Activated B cell treated with CpG ODN at 0.5 μM for 24 hours (primary cell): Measurements from ENCODE around the gene CCDC182. TPM values are rescaled to one million over a fixed set of nuclear protein-coding genes. Genes with fewer than 3 reads are reported as not detected.

Source experiments
- ATAC-seq: fragments of 200-7000 bp; cut with Tn5 transposase; one replicate; pipeline ENCODE4 v1.10.0; 2021; ENCODE audit warnings: low read depth, mild to moderate bottlenecking, moderate library complexity
- CTCF ChIA-PET: fragments of 350-600 bp; sonication (Branson Sonifier 250); formaldehyde crosslinking; loops from one replicate; lab custom pipeline; 2021; ENCODE audit warnings: antibody characterized with exemption; lab: Charles Lee
- POLR2A ChIA-PET: fragments of 350-600 bp; sonication (Branson Sonifier 250); formaldehyde crosslinking; loops from one replicate; lab custom pipeline; 2021; ENCODE audit warnings: antibody characterized with exemption; lab: Charles Lee
- DNase-seq: peaks from one replicate; pipeline ENCODE4 v3.0.0; 2022
- H3K27ac Mint-ChIP-seq: one replicate; pipeline ENCODE4 v1.8.0; 2020; ENCODE audit warnings: mixed read lengths
- H3K27me3 Mint-ChIP-seq: one replicate; pipeline ENCODE4 v1.8.0; 2021; ENCODE audit warnings: mixed read lengths
- H3K36me3 Mint-ChIP-seq: one replicate; pipeline ENCODE4 v1.8.0; 2021; ENCODE audit warnings: low read depth, mixed read lengths
- H3K4me1 Mint-ChIP-seq: one replicate; pipeline ENCODE4 v1.8.0; 2021; ENCODE audit warnings: mixed read lengths
- H3K4me3 Mint-ChIP-seq: one replicate; pipeline ENCODE4 v1.8.0; 2020; ENCODE audit warnings: mild to moderate bottlenecking, mixed read lengths
- H3K9me3 Mint-ChIP-seq: one replicate; pipeline ENCODE4 v1.8.0; 2020; ENCODE audit warnings: mixed read lengths
- intact Hi-C: fragments of 100-400 bp; cut with micrococcal nuclease; formaldehyde crosslinking; loops from one replicate; pipeline ENCODE4 v1.15.1; 2024
- total RNA-seq: library from RNA; stranded (reverse); gene quantifications from 2 replicates; pipeline ENCODE4 v1.2.3, GENCODE V29; 2022
- TF ChIP-seq, protein P1 (sequence below): fragments of 200-600 bp; IDR thresholded peaks from one replicate; pipeline ENCODE4 v1.8.0; 2022; ENCODE audit warnings: antibody characterized with exemption, mild to moderate bottlenecking

The CCDC182 gene
- total RNA-seq, 1 donor from 2014 or later: not detected

- CTCF ChIA-PET: no interaction called here
- H3K36me3 Mint-ChIP-seq: no peaks in the 10 kb centered on the region
- H3K4me1 Mint-ChIP-seq: peaks cover 26% of the 10 kb centered on the region
- POLR2A ChIA-PET: no interaction called here
- no peak overlapping the region for H3K27ac Mint-ChIP-seq
- ATAC-seq (no peak), DNase-seq (no peak)
- no peaks in the 10 kb centered on the region for H3K9me3 Mint-ChIP-seq
- TF ChIP-seq, protein P1, sequence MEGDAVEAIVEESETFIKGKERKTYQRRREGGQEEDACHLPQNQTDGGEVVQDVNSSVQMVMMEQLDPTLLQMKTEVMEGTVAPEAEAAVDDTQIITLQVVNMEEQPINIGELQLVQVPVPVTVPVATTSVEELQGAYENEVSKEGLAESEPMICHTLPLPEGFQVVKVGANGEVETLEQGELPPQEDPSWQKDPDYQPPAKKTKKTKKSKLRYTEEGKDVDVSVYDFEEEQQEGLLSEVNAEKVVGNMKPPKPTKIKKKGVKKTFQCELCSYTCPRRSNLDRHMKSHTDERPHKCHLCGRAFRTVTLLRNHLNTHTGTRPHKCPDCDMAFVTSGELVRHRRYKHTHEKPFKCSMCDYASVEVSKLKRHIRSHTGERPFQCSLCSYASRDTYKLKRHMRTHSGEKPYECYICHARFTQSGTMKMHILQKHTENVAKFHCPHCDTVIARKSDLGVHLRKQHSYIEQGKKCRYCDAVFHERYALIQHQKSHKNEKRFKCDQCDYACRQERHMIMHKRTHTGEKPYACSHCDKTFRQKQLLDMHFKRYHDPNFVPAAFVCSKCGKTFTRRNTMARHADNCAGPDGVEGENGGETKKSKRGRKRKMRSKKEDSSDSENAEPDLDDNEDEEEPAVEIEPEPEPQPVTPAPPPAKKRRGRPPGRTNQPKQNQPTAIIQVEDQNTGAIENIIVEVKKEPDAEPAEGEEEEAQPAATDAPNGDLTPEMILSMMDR: no peak
- intact Hi-C loops: no loop called here
- H3K27me3 Mint-ChIP-seq: no peaks in the 10 kb centered on the region
- H3K4me3 Mint-ChIP-seq: no peak overlapping the region
Measured at GRCh38 chr17:57733085-57733484, 12.0 kb downstream of the CCDC182 start.

- CTCF ChIA-PET: no interaction called here
Measured at GRCh38 chr17:57732062-57732461, 13.0 kb downstream of the CCDC182 start.

DNA sequence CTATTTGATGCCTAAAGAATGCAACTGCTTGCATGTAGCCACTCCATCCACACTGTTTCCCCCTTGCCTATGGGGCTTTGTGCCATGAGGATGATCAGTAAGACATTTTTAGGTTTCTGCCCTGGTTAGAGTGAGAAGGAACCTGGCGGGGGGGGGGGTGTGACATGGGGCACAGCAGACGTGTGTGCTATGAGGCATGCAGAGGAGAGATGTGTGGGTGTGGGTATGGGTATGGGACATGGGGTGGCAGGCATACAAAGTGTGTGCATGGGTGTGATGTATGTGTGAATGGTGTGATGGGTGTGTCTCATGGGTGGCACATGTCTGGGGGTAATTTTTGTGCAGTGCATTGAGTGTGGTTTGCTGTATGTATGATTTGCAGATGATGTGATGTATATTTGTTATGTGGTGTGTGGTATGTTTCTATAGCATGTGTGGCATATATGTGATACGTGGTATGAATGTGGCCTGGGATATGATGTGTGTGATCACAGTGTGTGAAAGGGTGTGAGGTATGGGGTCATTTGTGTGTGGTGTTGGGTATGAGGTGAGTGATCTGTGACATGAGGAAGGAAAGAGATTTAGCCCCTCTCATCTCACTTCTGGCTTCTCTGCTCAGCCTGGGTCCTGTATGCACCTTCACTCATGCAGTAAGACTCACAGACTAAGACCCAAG, 14.9 kb downstream of the CCDC182 start:
- Mint-ChIP-seq H3K36me3 (no peaks in the 10 kb centered on the region), H3K27me3 (peaks cover 4% of the 10 kb centered on the region), H3K27ac (no peak overlapping the region), H3K4me3 (no peak overlapping the region), H3K9me3 (no peaks in the 10 kb centered on the region), H3K4me1 (peaks cover 25% of the 10 kb centered on the region)
- no peak for ATAC-seq
- CTCF ChIA-PET: no interaction called here
- POLR2A ChIA-PET: no interaction called here
- DNase-seq: no peak
- TF ChIP-seq, protein P1: no peak
- intact Hi-C loops: no loop called here

More at GRCh38 chr17:57732062-57732461, 13.0 kb downstream of the CCDC182 start:
- Mint-ChIP-seq H3K4me1 (peaks cover 26% of the 10 kb centered on the region), H3K4me3 (no peak overlapping the region), H3K9me3 (no peaks in the 10 kb centered on the region), H3K27me3 (no peaks in the 10 kb centered on the region), H3K27ac (no peak overlapping the region), H3K36me3 (no peaks in the 10 kb centered on the region)
- DNase-seq (no peak), ATAC-seq (no peak)
- TF ChIP-seq, protein P1: no peak
- POLR2A ChIA-PET: interaction anchor here (0.6 kb wide), 1 partner anchor 526 kb away, joined by 3 read pairs; no protein-coding TSS in a partner anchor
- intact Hi-C loops: no loop called here

DNA sequence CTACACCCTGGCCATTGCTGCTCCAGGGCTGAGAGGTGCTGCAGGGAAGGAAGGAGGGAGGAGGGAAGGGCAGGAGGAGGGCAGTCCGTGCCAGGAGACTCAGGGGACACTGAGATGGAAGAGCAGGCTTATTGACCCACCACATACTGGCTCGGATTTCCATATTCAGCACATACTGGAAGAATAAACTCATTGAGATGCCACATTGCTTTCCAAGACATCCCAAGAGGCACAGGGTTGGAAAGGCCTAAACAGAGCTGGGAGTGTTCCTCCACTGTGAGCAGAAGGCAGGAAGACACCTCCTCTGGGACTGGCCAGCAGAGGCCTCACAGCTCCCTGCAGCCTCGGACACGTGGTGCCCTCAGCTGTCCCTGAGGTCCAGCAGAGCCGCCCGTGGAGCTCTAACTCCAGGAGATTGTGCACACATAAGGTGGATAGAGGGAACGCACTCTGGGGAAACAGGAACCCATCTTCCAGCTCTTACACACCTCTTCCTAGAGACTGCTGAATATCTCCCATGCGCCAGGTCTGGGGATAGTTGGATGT, 17.4 kb downstream of the CCDC182 start:
- H3K36me3 Mint-ChIP-seq: no peaks in the 10 kb centered on the region
- peaks cover 42% of the 10 kb centered on the region for H3K4me1 Mint-ChIP-seq
- H3K4me3 Mint-ChIP-seq: no peak overlapping the region
- TF ChIP-seq, protein P1: no peak
- ATAC-seq (no peak), DNase-seq (no peak)
- ChIA-PET CTCF (interaction anchor here (1.6 to 1.8 kb wide), 2 partner anchors 130 to 485 kb away, joined by 5 read pairs; no protein-coding TSS in a partner anchor), POLR2A (no interaction called here)
- no peaks in the 10 kb centered on the region for H3K9me3 Mint-ChIP-seq
- intact Hi-C loops: no loop called here
- H3K27ac Mint-ChIP-seq: no peak overlapping the region
- peaks cover 4% of the 10 kb centered on the region for H3K27me3 Mint-ChIP-seq

- ChIA-PET CTCF (interaction anchor here (1.6 kb wide), 1 partner anchor 484 kb away, joined by 5 read pairs; no protein-coding TSS in a partner anchor), POLR2A (no interaction called here)
- Mint-ChIP-seq H3K27ac (no peak overlapping the region), H3K4me3 (no peak overlapping the region), H3K9me3 (no peaks in the 10 kb centered on the region), H3K27me3 (peaks cover 4% of the 10 kb centered on the region), H3K36me3 (no peaks in the 10 kb centered on the region), H3K4me1 (peaks cover 42% of the 10 kb centered on the region)
- no peak for ATAC-seq
- TF ChIP-seq, protein P1: no peak
- intact Hi-C loops: no loop called here
- no peak for DNase-seq
Measured at GRCh38 chr17:57726838-57727237, 18.3 kb downstream of the CCDC182 start.
